ENCODE results near the gene GBP3. TPM values are rescaled to one million over a fixed set of nuclear protein-coding genes. Genes with fewer than 3 reads are reported as not detected.

GBP3 gene
- 1.9 and 2.7 TPM in 2 replicates for polyA plus RNA-seq

GRCh38 chr1:89022167-89022959 is at the start of gene GBP3:
GBP3 (minus strand) TSS chr1:89022866; CDS start chr1:89020721, 2,145 bp downstream.

GRCh38 chr1:89065079-89065868 is 42.6 kb upstream of the GBP3 start, which contains the start of gene GBP1:
GBP1 (minus strand) TSS chr1:89065208; CDS start chr1:89063234, 1,974 bp downstream.

Other genes starting within 250 kb of the GBP3 start
- 102 and 156 TPM in 2 replicates for gene GTF2B, start 131.3 kb downstream of the GBP3 start, polyA plus RNA-seq
- 33.2 and 45.6 TPM in 2 replicates for gene KYAT3, start 30.2 kb downstream of the GBP3 start, polyA plus RNA-seq
- 2.9 and 3.7 TPM in 2 replicates for gene RBMXL1, start 30.2 kb downstream of the GBP3 start, polyA plus RNA-seq
- gene GBP1, start 42.3 kb upstream of the GBP3 start, polyA plus RNA-seq: 0.74 and 1.7 TPM in 2 replicates
- not detected in 2 replicates for gene GBP2, start 103.2 kb upstream of the GBP3 start, polyA plus RNA-seq
- gene GBP7, start 153.1 kb upstream of the GBP3 start, polyA plus RNA-seq: 0.13 TPM in 1 of 2 replicates, not detected in the other
- gene GBP4, start 176.1 kb upstream of the GBP3 start, polyA plus RNA-seq: 0.07 and 0.13 TPM in 2 replicates
- gene GBP5, start 250.0 kb upstream of the GBP3 start, polyA plus RNA-seq: not detected in 2 replicates